ENCODE measurements around the gene SMOC2. TPM values are rescaled to one million over a fixed set of nuclear protein-coding genes. Genes with fewer than 3 reads are reported as not detected.

The SMOC2 gene
- total and polyA plus RNA-seq, 2 of the 4 experiments (the other 2 are of a cell fraction), result not detected

GRCh38 chr6:168671863-168672546 lies 231.0 kb downstream of the SMOC2 start:
- H3K4me1 ChIP-seq (ENCODE audit: control insufficient read depth, insufficient read depth, low read length), result no peaks in the 10 kb centered on the region
- ChIA-PET CTCF (no interaction called here), POLR2A (ENCODE audit: unreplicated experiment) (no interaction called here)
- H2AK5ac ChIP-seq (ENCODE audit: low read depth, low read length), result no peak overlapping the region
- ATAC-seq (ENCODE audit: low read depth) (no peak), DNase-seq (no peak)
- no peak overlapping the region for H2BK5ac ChIP-seq (ENCODE audit: low read depth, low read length, poor library complexity, severe bottlenecking)
- no peaks in the 10 kb centered on the region for H3K36me3 ChIP-seq (ENCODE audit: control insufficient read depth, insufficient read depth, low read length)
- in situ Hi-C loops (cut with MboI; ENCODE audit: low sequenced_read_pairs) (no loop called here), dilution Hi-C loops (cut with HindIII; ENCODE audit: low sequenced_read_pairs, unreplicated experiment) (no loop called here), intact Hi-C loops (cut with micrococcal nuclease) (no loop called here)
- H3K9me3 ChIP-seq (ENCODE audit: control insufficient read depth, insufficient read depth, low read length), result peaks cover 33% of the 10 kb centered on the region
- H2AK9ac ChIP-seq (replicated peaks; ENCODE audit: low read depth, low read length, poor library complexity), result no peak overlapping the region
- no peaks in the 10 kb centered on the region for H3K9me1 ChIP-seq (ENCODE audit: insufficient read depth, low read length)
- H3K14ac ChIP-seq (replicated peaks; ENCODE audit: low read depth, low read length), result no peak overlapping the region
- no peak overlapping the region for H2AFZ ChIP-seq (replicated peaks; ENCODE audit: low read length, poor library complexity)
- H2BK20ac ChIP-seq (ENCODE audit: low read depth, low read length), result no peak overlapping the region
- no peak overlapping the region for H4K8ac ChIP-seq (ENCODE audit: low read depth in 2 of 2, low read length in 2 of 2)
- no peak overlapping the region for H3K23ac ChIP-seq (ENCODE audit: low read depth, low read length)
- no peak overlapping the region for H2BK15ac ChIP-seq (ENCODE audit: low read depth, low read length)
- WGBS, 2 experiments (ENCODE audit: extremely low coverage in 2 of 2, insufficient read length in 1 of 2), result 32% methylated on average over 2 of the region's 10 CpGs; no CpG with 5 or more reads in 1 of the 2 experiments
- no peak overlapping the region for H3K9ac ChIP-seq (ENCODE audit: low read depth, low read length)
- H2BK120ac ChIP-seq (ENCODE audit: low read depth, low read length), result no peak overlapping the region
- H4K20me1 ChIP-seq (ENCODE audit: insufficient read depth, low read length), result no peaks in the 10 kb centered on the region
- H3K18ac ChIP-seq (ENCODE audit: low read depth, low read length), result no peak overlapping the region
- no peak overlapping the region for H4K5ac ChIP-seq (ENCODE audit: low read depth, low read length)
- no peaks in the 10 kb centered on the region for H3K79me1 ChIP-seq (ENCODE audit: low read depth in 1 of 2, low read length in 2 of 2)
- no peak overlapping the region for H3K27ac ChIP-seq (ENCODE audit: insufficient read depth, low read length)
- H3K4ac ChIP-seq (ENCODE audit: low read depth, low read length), result no peak overlapping the region
- H3K27me3 ChIP-seq (ENCODE audit: control insufficient read depth, insufficient read depth, low read length), result no peaks in the 10 kb centered on the region
- H3K4me3 ChIP-seq (ENCODE audit: insufficient read depth, low read depth, low read length), result no peak overlapping the region
- H3K4me2 ChIP-seq (ENCODE audit: low read depth, low read length), result no peak overlapping the region
- H3K56ac ChIP-seq (ENCODE audit: extremely low read depth, insufficient read depth, low read length), result no peak overlapping the region
- no TSS peak for BruUV-seq (replicated peaks)
- no peak for TF ChIP-seq CEBPB (IDR thresholded peaks at IDR 0.05; ENCODE audit: low read depth, low read length)
- no peak overlapping the region for H4K91ac ChIP-seq (ENCODE audit: insufficient read depth, low read depth, low read length)

All from IMR-90 (cell line).